GM18907 (cell line): ENCODE measurements around the gene KRTAP5-6.
"Not testable (repeated sequence)": the region's sequence is repeated elsewhere in the genome, so short reads cannot be mapped to it uniquely, and the experiment has no call there.

Experiments
- ATAC-seq: cut with Tn5 transposase; IDR thresholded peaks from one replicate; pipeline ENCODE4 v1.9.1; 2021; ENCODE audit warnings: mild to moderate bottlenecking, moderate library complexity; ENCODE audit not compliant: unreplicated experiment

Gene KRTAP5-6

DNA sequence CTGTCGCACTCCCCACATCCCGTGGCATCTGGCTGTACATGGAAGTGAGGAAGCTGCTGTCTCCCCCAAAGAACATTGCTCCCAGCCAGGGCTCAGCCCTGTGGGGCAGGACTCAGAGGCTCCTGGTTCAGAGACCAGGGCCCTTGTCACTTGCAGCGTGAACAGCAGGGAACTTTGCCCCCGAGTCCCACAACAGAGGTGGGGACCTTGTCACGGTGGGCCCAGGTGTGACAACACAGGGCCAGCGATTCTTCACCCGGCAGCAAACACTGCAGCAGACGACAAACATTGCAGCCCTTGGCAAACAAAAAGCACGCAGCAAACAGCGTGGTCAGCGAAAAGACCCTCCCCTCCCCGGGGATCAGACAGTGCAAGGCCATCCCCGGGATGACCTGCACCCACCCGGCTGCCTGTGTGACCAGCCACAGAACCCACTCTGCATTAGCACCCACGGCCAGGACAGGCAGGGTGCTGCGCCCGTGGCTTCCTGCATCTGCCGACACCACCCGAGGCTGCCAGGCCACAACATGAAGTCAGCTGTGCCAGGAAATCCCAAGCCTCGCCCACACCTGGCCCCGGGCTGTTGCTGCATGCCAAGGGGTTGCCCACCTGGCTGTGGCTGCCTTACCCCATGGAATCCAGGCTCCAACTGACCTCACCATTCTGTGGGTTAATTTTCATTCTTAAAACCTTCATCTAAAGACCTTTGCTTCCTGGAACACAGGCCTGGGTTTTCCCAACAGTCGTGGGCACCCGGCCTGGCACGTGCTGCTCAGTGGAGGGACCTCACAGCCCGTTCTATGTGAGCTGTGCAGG lies 35.3 kb upstream of the KRTAP5-6 start:
- ATAC-seq: not testable (repeated sequence)

DNA sequence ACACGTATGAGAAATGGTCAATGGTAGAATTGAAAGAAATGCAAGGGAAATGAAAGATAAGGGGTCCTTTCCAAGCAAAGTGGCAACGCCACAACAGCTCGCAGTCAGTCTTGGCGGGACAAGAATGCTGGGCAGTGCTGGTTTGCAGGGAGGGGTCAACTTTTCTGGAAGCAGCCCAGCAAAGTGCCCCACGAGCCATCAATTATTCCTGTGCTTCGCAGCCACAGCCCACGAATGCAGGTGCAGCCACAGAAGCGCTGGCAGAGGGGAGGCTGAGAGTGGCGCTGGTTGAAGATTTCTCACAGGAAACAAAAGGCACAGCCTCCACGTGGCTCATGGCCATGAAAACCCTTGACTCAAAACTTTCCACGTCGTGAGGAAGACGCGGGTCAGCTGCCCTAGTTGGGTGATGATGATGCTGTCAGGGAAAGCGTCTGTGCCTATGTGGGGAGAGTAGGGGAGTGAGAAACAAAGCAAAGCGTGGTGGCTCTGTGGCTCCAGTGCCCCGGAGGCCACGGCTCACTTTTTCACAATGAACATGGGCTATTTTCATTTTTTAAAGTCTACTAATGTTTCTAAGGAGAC lies 34.2 kb upstream of the KRTAP5-6 start:
- ATAC-seq: not testable (repeated sequence)

DNA sequence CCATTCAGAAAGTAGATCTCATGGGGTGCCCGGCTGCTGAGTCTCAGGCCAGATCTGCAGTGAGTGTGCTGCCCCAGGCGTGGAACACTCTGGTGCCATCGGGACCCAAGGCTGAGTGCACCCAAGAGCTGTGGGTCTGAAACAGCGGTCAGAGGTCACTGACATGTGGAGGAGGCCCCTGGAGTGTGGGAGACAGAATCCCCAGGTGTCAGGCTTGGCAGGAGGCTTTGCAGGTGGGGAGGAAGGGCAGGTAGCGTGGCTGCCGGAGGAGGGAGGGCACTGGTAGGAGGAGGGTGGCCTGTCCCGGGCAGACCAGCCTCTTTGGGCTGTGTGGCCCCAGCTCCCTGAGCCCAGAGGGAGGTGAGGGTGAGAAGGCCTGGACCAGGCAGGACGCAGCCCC lies 31.7 kb upstream of the KRTAP5-6 start:
- no peak for ATAC-seq

DNA sequence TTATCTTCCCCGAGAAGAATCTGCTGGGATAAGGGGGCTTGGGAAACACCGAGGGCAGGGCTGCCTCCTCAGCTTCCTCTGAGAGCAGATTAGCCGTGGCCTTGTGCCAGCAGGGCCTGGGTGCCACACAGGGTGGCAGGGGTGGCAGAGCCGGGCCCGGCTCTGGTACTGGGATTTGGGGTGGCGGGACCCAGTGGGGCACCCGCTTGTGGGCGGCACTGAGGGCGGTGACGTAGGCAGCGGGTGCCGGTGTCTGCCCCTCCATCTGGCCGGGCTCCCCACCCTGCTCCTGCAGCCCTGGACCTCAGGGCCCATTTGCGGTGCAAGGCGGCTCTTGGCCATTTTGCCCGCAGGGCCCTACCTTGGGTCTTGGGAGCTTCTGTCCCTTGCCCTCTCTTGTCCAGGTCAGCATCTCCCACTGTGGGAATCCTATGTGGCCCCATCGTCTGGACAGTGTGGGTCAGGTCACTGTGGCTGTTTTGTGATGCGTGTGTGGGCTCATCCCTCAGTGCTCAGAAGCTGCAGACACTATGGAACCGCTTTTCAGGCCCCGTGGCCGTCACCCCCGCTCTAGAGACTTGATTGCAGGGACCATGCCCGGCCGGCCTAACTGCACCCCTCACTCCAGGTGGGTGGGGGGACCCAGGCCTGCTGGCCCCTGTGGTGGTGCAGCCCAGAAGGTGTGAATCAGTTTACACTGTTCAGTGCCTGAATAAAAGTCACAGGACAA lies 29.7 kb upstream of the KRTAP5-6 start:
- no peak for ATAC-seq

DNA sequence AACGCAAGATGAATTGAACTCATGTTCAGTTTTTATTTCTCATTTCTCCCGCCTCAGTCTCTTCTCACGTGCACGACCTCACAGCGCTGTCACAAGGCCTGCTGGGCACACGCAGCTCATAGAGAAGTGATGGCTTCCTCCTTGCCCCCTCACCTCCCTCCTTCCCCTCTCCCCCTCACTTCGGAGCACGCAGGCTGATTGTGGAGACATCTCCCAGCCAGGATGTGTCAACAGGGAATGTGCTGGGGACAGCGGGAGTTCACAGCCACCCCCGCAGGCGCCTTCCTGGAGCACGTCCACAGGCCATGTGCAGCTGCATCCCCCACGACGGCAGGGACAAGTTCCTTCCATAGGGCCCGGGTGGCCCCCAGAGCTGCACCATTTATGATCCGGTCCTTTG lies 29.1 kb upstream of the KRTAP5-6 start:
- ATAC-seq: no peak

DNA sequence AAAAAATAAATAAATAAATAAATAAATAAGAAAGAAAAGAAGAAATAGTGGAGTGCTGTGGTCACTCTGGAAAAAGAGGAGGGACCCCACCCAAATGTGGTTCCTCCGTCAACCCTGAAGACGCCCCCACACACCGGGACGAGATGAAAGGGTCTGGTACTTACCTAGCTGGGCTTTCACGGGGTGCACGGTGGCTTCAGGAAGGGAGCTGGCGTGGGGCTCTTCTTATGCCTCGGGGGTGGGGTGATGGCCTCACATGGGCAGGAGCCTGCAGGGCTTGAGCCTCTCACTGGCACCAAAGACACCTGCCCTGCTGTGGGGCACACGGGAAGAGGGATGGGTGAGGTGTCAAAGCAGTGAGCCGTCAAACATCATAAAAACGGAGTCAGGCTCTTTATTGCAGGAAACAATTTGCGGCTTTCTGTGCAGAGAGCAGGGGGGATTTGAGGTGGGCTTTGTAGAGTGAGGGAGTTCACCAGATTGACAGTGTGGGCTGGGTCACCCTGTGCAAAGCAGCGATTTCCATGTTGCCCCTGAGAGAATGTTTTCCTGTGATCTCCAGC lies 28.0 kb upstream of the KRTAP5-6 start:
- ATAC-seq: no peak

DNA sequence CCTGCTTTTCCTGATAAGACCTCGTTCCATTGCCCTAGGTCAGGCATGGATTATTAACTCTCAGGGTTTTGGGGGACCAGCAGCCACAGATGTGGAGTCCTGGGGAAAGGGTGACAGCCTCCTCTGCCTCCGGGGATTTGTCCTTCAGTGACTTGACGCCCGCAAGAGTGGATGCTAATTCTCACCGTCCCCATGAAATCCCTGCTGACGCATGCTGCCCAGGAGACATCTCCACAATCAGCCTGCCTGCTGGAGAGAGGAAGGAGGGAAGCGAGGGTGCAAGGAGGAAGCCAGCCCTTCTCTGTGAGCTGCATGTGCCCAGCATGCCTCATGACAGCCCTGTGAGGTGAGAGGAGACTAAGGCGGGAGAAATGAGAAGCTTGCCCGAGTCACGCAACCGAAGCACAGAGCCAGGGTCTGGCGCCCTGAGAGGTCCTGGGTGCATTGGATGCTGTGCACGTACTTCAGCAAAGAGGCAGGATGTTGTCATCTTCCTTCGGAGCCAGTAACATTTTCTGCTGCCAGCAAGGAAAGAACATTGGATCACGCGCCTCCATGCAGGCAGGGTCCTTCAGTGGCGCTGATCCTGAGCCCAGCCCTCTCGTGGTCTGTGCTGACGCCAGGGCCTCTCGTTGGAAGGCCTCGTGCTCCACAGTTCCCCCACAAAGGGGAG lies 27.3 kb upstream of the KRTAP5-6 start:
- ATAC-seq: no peak

DNA sequence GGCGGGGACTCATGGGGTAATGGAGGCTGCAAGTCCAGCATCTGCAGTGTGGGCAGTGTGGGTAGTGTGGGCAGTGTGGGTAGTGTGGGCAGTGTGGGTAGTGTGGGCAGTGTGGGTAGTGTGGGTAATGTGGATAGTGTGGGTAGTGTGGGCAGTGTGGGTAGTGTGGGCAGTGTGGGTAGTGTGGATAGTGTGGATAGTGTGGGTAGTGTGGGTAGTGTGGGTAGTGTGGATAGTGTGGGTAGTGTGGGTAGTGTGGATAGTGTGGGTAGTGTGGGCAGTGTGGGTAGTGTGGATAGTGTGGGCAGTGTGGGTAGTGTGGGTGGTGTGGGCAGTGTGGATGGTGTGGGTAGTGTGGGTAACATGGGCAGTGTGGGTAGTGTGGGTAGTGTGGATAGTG lies 26.5 kb upstream of the KRTAP5-6 start:
- ATAC-seq: not testable (repeated sequence)

DNA sequence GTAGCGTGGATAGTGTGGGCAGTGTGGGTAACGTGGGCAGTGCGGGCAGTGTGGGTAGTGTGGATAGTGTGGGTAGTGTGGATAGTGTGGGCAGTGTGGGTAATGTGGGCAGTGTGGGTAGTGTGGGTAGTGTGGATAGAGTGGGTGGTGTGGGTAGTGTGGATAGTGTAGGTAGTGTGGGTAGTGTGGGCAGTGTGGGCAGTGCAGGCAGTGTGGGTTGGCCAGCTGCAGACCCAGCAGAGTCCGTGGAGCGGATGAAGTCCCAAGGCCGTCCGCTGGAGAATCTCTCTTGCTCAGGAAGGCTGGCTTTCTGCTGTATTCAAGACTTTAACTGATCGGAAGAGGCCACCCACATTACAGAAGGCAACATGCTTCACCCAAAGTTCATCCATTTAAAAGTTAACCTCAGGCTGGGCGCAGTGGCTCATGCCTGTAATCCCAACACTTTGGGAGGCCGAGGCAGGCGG lies 26.1 kb upstream of the KRTAP5-6 start:
- no peak for ATAC-seq

DNA sequence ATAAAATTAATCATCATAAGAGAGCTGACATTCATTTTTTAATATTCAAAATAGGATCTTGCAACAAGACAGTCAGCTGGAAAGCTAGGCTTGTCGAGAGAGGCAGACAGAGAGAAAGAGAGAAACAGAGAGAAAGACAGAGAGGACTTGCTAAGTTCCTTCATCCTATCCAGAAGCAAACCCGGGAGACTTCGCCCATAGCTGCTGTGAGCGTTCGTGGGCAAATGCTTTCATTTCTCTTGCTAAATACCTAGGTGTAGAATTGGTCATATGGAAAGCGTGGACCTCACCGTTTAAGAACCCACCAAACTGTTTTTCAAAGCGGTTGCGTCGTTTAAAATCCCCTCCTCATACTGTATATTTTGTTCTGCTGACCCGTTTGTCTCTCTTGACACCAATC lies 25.3 kb upstream of the KRTAP5-6 start:
- no peak for ATAC-seq

DNA sequence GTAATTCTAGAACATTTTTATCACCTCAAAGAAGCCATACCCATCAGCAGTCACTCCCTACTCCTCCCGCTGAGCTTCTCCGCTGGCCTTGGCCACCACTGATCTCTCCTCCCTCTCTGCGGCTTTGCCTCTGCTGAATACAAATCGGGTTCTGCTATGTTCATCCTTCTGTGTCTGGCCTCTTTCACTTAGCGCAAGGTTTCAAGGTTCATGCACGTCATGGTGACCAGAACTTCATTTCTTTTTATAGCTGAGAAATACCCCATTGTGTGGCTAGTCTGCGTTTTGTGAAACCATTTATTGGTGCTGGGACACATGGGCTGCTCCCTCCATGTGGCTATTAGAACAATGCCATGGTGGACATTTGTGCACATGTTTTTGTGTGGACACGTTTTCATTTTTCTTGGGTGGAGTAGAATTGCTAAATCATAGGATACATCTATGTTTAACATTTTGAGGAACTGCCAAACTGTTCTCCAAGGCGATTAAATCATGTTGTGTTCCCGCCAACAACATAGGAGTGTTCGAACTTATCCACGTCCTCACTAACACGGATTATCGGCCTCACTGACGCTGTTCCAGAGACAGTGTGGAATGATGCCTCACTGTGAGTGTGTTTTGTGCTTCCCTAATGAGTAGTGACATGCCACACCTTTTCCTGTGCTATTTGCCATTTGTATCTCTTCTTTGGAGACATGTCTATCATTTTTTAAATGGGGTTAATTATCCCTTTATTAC lies 24.2 kb upstream of the KRTAP5-6 start:
- ATAC-seq: no peak

DNA sequence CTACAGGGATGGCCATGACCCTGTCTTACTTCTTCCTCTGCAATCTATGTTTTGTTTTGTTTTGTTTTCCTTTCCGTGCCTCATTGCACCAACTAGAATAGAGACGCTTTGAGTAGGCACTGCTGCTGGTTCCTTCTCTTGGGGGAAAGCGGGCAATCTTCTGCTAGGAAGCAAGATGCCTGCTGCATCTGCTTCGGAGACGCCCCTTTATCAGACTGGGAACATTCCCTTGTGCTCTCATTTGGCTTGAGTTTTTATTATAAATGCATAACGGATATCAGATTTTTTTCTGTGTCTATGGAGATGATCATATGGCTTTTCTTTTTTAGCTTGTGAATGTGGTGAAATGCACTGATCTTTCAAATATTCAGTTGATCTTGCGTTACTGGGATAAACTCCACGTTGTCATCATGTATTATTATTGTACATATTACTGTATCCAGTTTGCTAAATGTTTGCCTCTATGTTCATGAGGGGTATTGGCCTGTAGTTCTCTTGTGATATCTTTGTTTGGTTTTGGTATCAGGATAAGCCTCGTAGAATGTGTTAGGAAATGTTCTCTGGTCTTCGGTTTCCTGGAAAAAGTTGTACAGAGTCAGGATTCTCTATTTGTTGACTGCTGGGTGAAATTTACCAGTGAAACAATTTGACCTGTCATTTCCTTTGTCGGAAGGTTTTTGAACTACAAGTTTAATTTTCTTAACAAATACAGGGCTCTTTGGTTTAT lies 23.4 kb upstream of the KRTAP5-6 start:
- ATAC-seq: no peak

DNA sequence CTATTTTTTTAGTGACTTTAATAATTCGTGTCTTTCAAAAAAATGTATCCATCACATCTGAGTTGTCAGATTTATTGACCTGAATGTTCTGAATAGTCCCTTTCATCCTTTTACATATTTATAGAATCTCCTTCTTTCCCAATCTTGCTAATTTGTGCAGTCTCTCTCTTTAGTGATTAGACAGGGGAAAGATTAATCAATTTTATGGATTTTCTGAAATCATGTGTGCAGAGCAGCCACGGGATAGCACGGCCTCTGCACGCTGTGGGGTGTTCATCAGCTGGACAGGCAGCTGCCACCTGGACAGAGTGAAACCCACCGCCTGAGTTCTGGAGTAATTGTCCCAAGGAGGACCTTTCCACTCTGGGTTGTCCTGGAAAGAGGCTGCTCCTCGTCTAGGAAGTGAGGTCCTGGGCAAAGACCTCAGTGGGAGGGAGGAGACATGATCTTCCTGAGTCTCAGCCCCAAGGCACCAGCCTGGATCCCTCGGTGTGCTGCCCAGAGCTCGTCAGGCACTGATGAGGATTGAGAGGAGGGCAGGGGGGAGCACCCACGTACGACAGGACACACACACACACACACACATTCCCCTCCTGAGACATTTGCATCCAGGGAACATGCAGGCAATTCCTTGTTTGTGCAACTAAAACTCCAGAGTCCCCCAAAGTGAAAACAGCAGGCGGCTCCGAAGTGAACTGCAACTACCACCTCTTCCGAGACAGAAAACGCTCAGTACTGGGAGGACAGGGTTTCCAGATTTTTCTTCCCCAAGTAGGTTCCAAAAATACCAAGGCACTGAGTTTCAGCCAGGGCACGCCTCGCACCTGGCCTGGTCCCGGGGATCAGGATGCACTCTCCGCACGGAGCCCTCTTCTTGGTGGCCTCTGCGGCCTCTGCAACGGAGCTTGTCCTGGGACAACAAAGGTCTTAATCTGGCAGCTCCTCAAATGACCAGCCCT lies 22.5 kb upstream of the KRTAP5-6 start:
- ATAC-seq: no peak

DNA sequence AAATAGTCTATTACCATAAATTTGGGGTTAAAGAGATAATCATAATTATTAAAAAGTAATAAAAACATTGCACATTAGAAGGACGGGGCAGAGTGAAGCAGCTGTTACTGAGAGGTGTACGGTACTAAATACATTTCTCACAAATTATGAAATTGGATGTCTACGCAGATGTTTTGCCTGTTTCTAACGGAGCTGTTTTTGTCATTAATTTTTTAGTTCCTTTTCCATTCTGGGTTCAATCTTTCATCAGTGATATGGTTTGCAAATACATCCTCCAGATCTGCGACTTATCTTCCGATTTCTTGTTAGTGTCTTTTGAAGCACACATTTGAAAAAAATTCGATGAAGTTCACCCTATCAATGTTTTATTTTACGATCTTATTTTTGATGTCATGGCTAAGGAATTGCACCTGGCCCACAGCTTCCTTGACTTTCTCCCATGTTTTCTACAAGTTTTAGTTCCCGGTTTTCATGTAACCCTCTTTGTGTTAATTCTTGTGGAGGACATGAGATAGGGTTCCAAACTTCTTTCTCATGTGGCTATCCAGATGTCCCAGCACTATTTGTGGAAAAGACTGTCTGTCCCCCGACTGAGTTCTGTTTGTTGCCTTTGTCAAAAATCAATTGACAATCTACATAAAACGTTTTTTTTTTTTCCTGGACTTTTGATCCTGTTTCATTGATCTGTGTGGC lies 21.3 kb upstream of the KRTAP5-6 start:
- no peak for ATAC-seq

DNA sequence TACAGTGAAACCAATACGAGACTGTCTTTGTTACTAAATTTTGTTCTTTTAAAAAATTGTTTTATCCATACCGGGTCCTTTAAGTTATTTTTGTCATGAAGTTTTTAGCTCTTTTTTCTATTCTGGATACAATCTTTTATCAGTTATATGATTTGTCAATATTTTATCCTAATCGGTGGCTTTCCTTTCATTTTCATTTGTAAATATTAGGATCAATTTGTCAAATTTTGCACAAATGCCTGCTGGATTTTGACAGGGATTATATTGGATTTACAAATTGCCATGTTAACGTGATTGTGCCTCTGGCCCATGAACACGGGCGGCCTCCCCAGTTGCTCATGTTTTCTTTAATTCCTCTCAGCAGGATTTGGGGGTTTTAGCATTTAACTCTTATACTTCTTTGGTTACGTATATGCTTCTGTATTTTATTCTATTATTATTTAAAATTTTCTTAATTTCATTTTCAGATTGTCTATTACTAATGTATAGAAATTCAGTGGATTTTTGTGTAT lies 20.7 kb upstream of the KRTAP5-6 start:
- ATAC-seq: no peak

DNA sequence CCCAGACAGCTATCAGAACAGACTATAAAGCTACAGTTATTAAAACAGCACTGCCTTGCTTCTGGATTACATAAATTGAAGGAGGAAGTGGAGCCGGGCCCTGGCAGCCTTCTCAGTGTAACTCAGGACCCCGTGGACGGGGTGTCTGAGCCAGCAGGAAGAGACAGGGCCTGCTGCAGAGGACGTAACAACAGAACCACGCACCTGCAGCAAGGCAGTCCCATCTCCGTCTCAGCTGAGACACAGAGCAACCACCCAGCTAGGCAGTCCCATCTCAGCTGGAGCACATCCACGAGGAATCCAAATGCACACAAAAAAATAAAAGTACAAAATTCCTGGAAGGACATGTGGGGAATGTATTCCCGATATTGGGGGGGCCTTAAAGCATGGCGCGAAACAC lies 17.1 kb upstream of the KRTAP5-6 start:
- ATAC-seq: no peak

DNA sequence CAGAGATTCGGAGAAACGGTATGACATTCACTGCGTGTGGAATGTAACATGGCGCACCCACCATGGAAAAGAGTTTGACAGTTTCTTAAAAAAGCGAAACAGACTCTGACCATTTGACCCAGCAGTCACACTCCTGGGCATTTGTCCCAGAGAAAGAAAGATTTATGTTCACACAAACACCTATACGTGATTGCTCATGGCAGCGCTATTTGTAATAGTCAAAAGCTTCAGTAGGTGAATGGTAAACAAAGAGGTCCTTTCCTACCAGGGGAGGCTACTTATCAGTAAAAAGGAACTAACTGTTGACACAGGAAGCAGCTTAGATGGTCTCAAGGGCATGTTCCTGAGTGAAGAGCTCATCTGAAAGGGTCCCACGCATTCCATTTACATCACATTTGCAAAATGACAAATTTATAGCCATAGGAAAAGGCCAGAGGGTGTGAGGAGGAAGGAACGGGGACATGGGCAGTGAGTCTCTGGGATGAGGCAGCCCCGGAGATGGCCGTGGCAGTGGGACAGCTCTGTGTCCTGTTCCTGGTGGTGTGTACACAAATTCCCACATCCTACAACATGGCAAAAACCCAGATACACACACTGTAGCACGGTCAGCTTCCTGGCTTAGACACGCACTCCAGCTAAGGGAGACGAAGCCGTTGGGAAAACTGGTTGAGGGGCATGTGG lies 14.6 kb upstream of the KRTAP5-6 start:
- ATAC-seq: no peak
